Endothelial cell of umbilical vein (primary cell): ENCODE results near the gene PROM1. TPM values are rescaled to one million over a fixed set of nuclear protein-coding genes. Genes with fewer than 3 reads are reported as not detected.

ENCODE experiments used
- BruUV-seq: library from RNA; stranded (reverse); fragments of 400-500 nt; replicated peaks from 2 replicates; lab custom pipeline; 2021; lab: Mats Ljungman, UMichigan
- CTCF ChIA-PET: fragments of 300-600, 350-600 bp; sonication (Branson Sonifier 250); formaldehyde crosslinking; loops from one replicate; lab custom pipeline; 2021; ENCODE audit warnings: antibody characterized with exemption, inconsistent platforms; lab: Charles Lee
- POLR2A ChIA-PET: fragments of 300-600, 350-600 bp; sonication (Branson Sonifier 250); formaldehyde crosslinking; loops from one replicate; lab custom pipeline; 2021; ENCODE audit warnings: antibody characterized with exemption, inconsistent platforms; lab: Charles Lee
- DNase-seq: peaks from one replicate; pipeline ENCODE4 v3.0.0-alpha.2; 2011; ENCODE audit warnings: low read depth, low spot score
- FAIRE-seq: peaks from 2 replicates; lab custom pipeline; 2011; peaks lifted over from hg19 to GRCh38; lab: Jason Lieb, UNC
- H2AFZ ChIP-seq: 2 replicates; pipeline ENCODE4 v1.6.0; 2012; ENCODE audit warnings: low read depth, low read length, control low read depth, inconsistent platforms
- H3K27ac ChIP-seq: 2 replicates; pipeline ENCODE4 v1.5.1; 2011; ENCODE audit warnings: low read depth, mild to moderate bottlenecking, control low read depth, low read length, moderate library complexity; ENCODE audit not compliant: insufficient read depth
- H3K27me3 ChIP-seq, 2 experiments: 2 replicates each; pipeline versions ENCODE4 v1.6.0 to v1.6.1; 2011; ENCODE audit warnings: low read length in 2 of 2, mixed read lengths in 1 of 2; ENCODE audit not compliant: control insufficient read depth in 2 of 2, insufficient read depth in 2 of 2
- H3K36me3 ChIP-seq, 2 experiments: 2 replicates in 1 of 2; 3 replicates in 1 of 2; pipeline ENCODE4 v1.5.1; 2011; ENCODE audit warnings: low read length in 2 of 2, mild to moderate bottlenecking in 1 of 2, moderate library complexity in 1 of 2; ENCODE audit not compliant: control insufficient read depth in 2 of 2, insufficient read depth in 2 of 2; ENCODE audit errors: extremely low read depth in 1 of 2
- H3K4me1 ChIP-seq: 3 replicates; pipeline ENCODE4 v1.5.1; 2011; ENCODE audit warnings: mild to moderate bottlenecking, low read length; ENCODE audit not compliant: control insufficient read depth, insufficient read depth; ENCODE audit errors: extremely low read depth
- H3K4me2 ChIP-seq: 2 replicates; pipeline ENCODE4 v1.6.1; 2011; ENCODE audit warnings: low read length, control low read depth, mixed read lengths; ENCODE audit not compliant: insufficient read depth
- H3K4me3 ChIP-seq, 3 experiments: fragments of 200-600 bp in 1 of 3; sonication (generic), shearing (Covaris generic) in 1 of 3; replicated peaks in 1 of 3; 2 replicates each; pipeline ENCODE4 v1.5.1; 2011 to 2016; ENCODE audit warnings: control low read depth in 3 of 3, low read length in 3 of 3, mild to moderate bottlenecking in 2 of 3, inconsistent platforms in 1 of 3, low read depth in 1 of 3, moderate library complexity in 1 of 3; ENCODE audit not compliant: insufficient read depth in 1 of 3
- H3K79me2 ChIP-seq: 2 replicates; pipeline ENCODE4 v1.6.0; 2012; ENCODE audit warnings: low read length, inconsistent platforms; ENCODE audit not compliant: control insufficient read depth, insufficient read depth
- H3K9ac ChIP-seq: replicated peaks from 2 replicates; pipeline ENCODE3; 2011; ENCODE audit warnings: low read length, control low read depth; ENCODE audit not compliant: insufficient read depth; ENCODE audit errors: extremely low read depth
- H3K9me1 ChIP-seq: replicated peaks from 3 replicates; pipeline ENCODE4 v1.6.0; 2011; ENCODE audit warnings: mild to moderate bottlenecking, low read length; ENCODE audit not compliant: control insufficient read depth, insufficient read depth; ENCODE audit errors: extremely low read depth
- H3K9me3 ChIP-seq: replicated peaks from 2 replicates; pipeline ENCODE4 v1.5.1; 2012; ENCODE audit warnings: low read length, inconsistent platforms; ENCODE audit not compliant: control insufficient read depth, insufficient read depth
- H4K20me1 ChIP-seq: replicated peaks from 2 replicates; pipeline ENCODE3; 2011; ENCODE audit warnings: mild to moderate bottlenecking, low read length; ENCODE audit not compliant: control insufficient read depth, insufficient read depth; ENCODE audit errors: extremely low read depth
- CTCF ChIP-seq, 2 donors: IDR thresholded peaks; 1 replicate in 1 of 2; 2 replicates in 1 of 2; pipeline ENCODE4 v1.5.1; 2011; ENCODE audit warnings: low read length in 2 of 2, mild to moderate bottlenecking in 2 of 2, moderate library complexity in 2 of 2, control low read depth in 1 of 2, inconsistent platforms in 1 of 2, low read depth in 1 of 2; ENCODE audit not compliant: insufficient read depth in 1 of 2; ENCODE audit errors: extremely low read depth in 1 of 2
- EZH2 ChIP-seq: IDR thresholded peaks from 2 replicates; pipeline ENCODE4 v1.6.1; 2012; ENCODE audit warnings: borderline replicate concordance, low read depth, mild to moderate bottlenecking, moderate library complexity, low read length, inconsistent platforms; ENCODE audit not compliant: severe bottlenecking
- FOS ChIP-seq: IDR thresholded peaks from 2 replicates; pipeline ENCODE4 v1.6.1; 2011; ENCODE audit warnings: mild to moderate bottlenecking, low read length, moderate library complexity, borderline replicate concordance; ENCODE audit not compliant: insufficient read depth
- GATA2 ChIP-seq: IDR thresholded peaks from 2 replicates; pipeline ENCODE4 v1.7.0; 2011; ENCODE audit warnings: low read depth, mild to moderate bottlenecking, moderate library complexity, mixed read lengths, low read length; ENCODE audit not compliant: insufficient read length, insufficient read depth
- JUN ChIP-seq: IDR thresholded peaks from 2 replicates; pipeline ENCODE4 v1.6.1; 2011; ENCODE audit warnings: borderline replicate concordance, low read depth; ENCODE audit not compliant: insufficient read length, insufficient read depth
- MAX ChIP-seq: IDR thresholded peaks from 2 replicates; pipeline ENCODE4 v1.6.1; 2011; ENCODE audit not compliant: insufficient read depth, insufficient read length
- MYC ChIP-seq: IDR thresholded peaks from one replicate; pipeline ENCODE4 v1.6.1; 2011; ENCODE audit warnings: mild to moderate bottlenecking, low read depth, low read length
- POLR2A ChIP-seq: IDR thresholded peaks from 2 replicates; pipeline ENCODE4 v1.6.1; 2012; ENCODE audit warnings: low read depth, mild to moderate bottlenecking, control low read depth, low read length
- POLR2AphosphoS5 ChIP-seq: IDR thresholded peaks from 2 replicates; pipeline ENCODE4 v1.6.1; 2012; ENCODE audit warnings: low read depth, mild to moderate bottlenecking, control low read depth, low read length, moderate library complexity; ENCODE audit not compliant: insufficient read depth
- dilution Hi-C: fragments of 300-500 bp; cut with MboI; formaldehyde crosslinking; loops from one replicate; pipeline ENCODE4 v1.15.0; 2019; ENCODE audit warnings: low sequenced_read_pairs; ENCODE audit not compliant: extremely low pct_ligation_motif_present
- intact Hi-C: fragments of 100-400 bp; cut with micrococcal nuclease; formaldehyde crosslinking; loops from one replicate; pipeline ENCODE4 v1.10.0; 2022
- polyA plus RNA-seq, 4 experiments: library from polyadenylated mRNA; depleted of rRNA in 3 of 4; stranded (reverse) in 3 of 4; unstranded in 1 of 4; fragments of >200 nt; gene quantifications; 2 replicates each; pipeline versions ENCODE4 v1.2.1 to v1.2.3, GENCODE V29; 2011 to 2012; ENCODE audit warnings: missing spikeins in 1 of 4
- total RNA-seq: library from RNA; stranded (reverse); gene quantifications from 2 replicates; pipeline ENCODE4 v1.2.3, GENCODE V29; 2021

The PROM1 gene
- total and polyA plus RNA-seq, 2 donors (not counting 3 experiments of a cell fraction or from before 2014, with no cell fraction given): 0.36 to 1.7 TPM

GRCh38 chr4:16077786-16078185 is 6.0 kb downstream of the PROM1 start:
- intact Hi-C loops: no loop called here
- no peaks in the 10 kb centered on the region for H3K79me2 ChIP-seq
- H2AFZ ChIP-seq: no peak overlapping the region
- no peak overlapping the region for H3K4me2 ChIP-seq
- peaks cover 20 to 30% of the 10 kb centered on the region in 2 experiments for H3K27me3 ChIP-seq
- no peak for DNase-seq
- no peaks in the 10 kb centered on the region for H3K9me3 ChIP-seq
- TF ChIP-seq JUN: no peak
- no TSS peak for BruUV-seq
- no peaks in the 10 kb centered on the region for H3K36me3 ChIP-seq
- H4K20me1 ChIP-seq: no peaks in the 10 kb centered on the region
- peaks cover 3% of the 10 kb centered on the region for H3K4me1 ChIP-seq
- POLR2A ChIA-PET: no interaction called here
- no peak overlapping the region for H3K4me3 ChIP-seq
- no peak for FAIRE-seq
- H3K9ac ChIP-seq: no peak overlapping the region
- H3K9me1 ChIP-seq: no peaks in the 10 kb centered on the region
- dilution Hi-C loops: no loop called here
- CTCF ChIA-PET: no interaction called here
- H3K27ac ChIP-seq: no peak overlapping the region

GRCh38 chr4:16075975-16076757 is 7.7 kb downstream of the PROM1 start:
- H2AFZ ChIP-seq: no peak overlapping the region
- dilution Hi-C loops (no loop called here), intact Hi-C loops (no loop called here)
- CTCF ChIA-PET: no interaction called here
- H3K9me3 ChIP-seq: no peaks in the 10 kb centered on the region
- FAIRE-seq: no peak
- H4K20me1 ChIP-seq: no peaks in the 10 kb centered on the region
- H3K79me2 ChIP-seq: no peaks in the 10 kb centered on the region
- TF ChIP-seq FOS: no peak
- TF ChIP-seq JUN: no peak
- TF ChIP-seq POLR2A: no peak
- TF ChIP-seq MAX: no peak
- TF ChIP-seq POLR2AphosphoS5: no peak
- TF ChIP-seq CTCF (IDR thresholded peaks at IDR 0.05; ENCODE audit: extremely low read depth in 1 of 2, insufficient read depth in 1 of 2, low read depth in 1 of 2, low read length in 2 of 2): no peak
- TF ChIP-seq GATA2: no peak
- TF ChIP-seq MYC: no peak
- TF ChIP-seq EZH2: no peak
- H3K9ac ChIP-seq: no peak overlapping the region
- no peak overlapping the region for H3K27ac ChIP-seq
- H3K4me3 ChIP-seq: no peak overlapping the region
- POLR2A ChIA-PET: no interaction called here
- no peaks in the 10 kb centered on the region for H3K4me1 ChIP-seq
- no TSS peak for BruUV-seq
- H3K4me2 ChIP-seq: no peak overlapping the region
- H3K9me1 ChIP-seq: no peaks in the 10 kb centered on the region
- peaks cover 8 to 24% of the 10 kb centered on the region in 2 experiments for H3K27me3 ChIP-seq
- no peaks in the 10 kb centered on the region for H3K36me3 ChIP-seq
- DNase-seq: no peak
